ENCODE results near the gene NPAS3.
A peak's percentile ranks its signal among the peaks of the same experiment; 100 is the strongest.

NPAS3 gene

DNA sequence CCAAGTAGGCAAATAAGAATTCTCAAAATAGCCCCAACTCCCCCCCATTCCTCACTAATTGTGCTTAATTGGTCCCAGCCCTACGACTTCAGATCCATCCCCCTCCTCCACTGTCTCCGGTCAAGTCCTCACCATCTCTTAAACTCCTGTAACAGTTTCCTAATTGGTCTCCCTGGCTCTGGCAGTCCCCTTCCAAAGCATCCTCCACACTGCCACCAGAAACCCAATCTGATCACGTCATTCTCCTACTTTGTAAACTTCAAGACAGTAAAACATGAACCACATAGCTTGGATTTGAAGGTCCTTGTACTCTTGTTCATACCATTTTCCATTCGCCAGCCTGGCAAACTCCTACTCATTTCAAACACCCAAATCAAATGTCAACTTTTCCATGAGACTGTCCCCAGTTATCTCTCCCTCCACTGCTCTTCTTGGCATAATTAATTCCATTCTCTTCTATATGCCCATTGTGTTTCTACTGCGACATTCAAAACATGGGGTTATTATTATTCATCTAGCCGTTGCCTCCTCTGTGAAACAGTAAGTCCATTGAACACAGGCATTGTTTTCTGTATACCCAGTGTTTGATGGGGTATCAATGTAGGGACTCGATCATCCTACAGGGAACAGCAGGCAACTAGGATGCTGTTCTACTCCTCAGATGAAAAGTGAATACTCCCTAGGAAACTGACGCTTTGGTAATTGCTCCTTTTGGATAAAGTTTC lies 907.6 kb downstream of the NPAS3 start:
- in situ Hi-C loops (cut with HindIII; ENCODE audit: low pct_ligation_motif_present, low sequenced_read_pairs): loop anchor here (25.0 kb wide), 1 partner anchor 241 kb away; no protein-coding TSS in a partner anchor
- no peak overlapping the region for H3K4me3 ChIP-seq (ENCODE audit: low read depth, low read length)
- no peak for TF ChIP-seq CTCF (IDR thresholded peaks at IDR 0.05; ENCODE audit: low read depth, low read length, missing control alignments)
- H3K27ac ChIP-seq: no peak overlapping the region
- no peaks in the 10 kb centered on the region for H3K36me3 ChIP-seq (replicated peaks)
- no peaks in the 10 kb centered on the region for H3K27me3 ChIP-seq (replicated peaks)
- no peak for DNase-seq

- Histone ChIP-seq H3K27me3 (replicated peaks) (no peaks in the 10 kb centered on the region), H3K4me3 (ENCODE audit: low read depth, low read length) (no peak overlapping the region), H3K36me3 (replicated peaks) (no peaks in the 10 kb centered on the region), H3K27ac (no peak overlapping the region)
- no peak for TF ChIP-seq CTCF (IDR thresholded peaks at IDR 0.05; ENCODE audit: low read depth, low read length, missing control alignments)
- in situ Hi-C loops (cut with HindIII; ENCODE audit: low pct_ligation_motif_present, low sequenced_read_pairs): loop anchor here (25.0 kb wide), 1 partner anchor 240 kb away; no protein-coding TSS in a partner anchor
- DNase-seq: no peak
These were observed 908.4 kb downstream of the NPAS3 start for GRCh38 chr14:33847066-33847465.

- no peak for DNase-seq
- in situ Hi-C loops (cut with HindIII; ENCODE audit: low pct_ligation_motif_present, low sequenced_read_pairs): loop anchor here (25.0 kb wide), 1 partner anchor 239 kb away; no protein-coding TSS in a partner anchor
These were observed 909.3 kb downstream of the NPAS3 start for GRCh38 chr14:33848009-33848408.

GRCh38 chr14:33848706-33849454 lies 910.2 kb downstream of the NPAS3 start:
- in situ Hi-C loops (cut with HindIII; ENCODE audit: low pct_ligation_motif_present, low sequenced_read_pairs): loop anchor here (25.0 kb wide), 1 partner anchor 238 kb away; no protein-coding TSS in a partner anchor
- DNase-seq: peak; percentile 63
- Histone ChIP-seq H3K4me3 (ENCODE audit: low read depth, low read length) (no peak overlapping the region), H3K27ac (no peak overlapping the region), H3K36me3 (replicated peaks) (no peaks in the 10 kb centered on the region), H3K27me3 (replicated peaks) (no peaks in the 10 kb centered on the region)
- TF ChIP-seq CTCF (IDR thresholded peaks at IDR 0.05; ENCODE audit: low read depth, low read length, missing control alignments): peak; percentile 80

More at GRCh38 chr14:33848009-33848408, 909.3 kb downstream of the NPAS3 start:
- TF ChIP-seq CTCF (IDR thresholded peaks at IDR 0.05; ENCODE audit: low read depth, low read length, missing control alignments): no peak
- Histone ChIP-seq H3K36me3 (replicated peaks) (no peaks in the 10 kb centered on the region), H3K27ac (no peak overlapping the region), H3K4me3 (ENCODE audit: low read depth, low read length) (no peak overlapping the region), H3K27me3 (replicated peaks) (no peaks in the 10 kb centered on the region)

DNA sequence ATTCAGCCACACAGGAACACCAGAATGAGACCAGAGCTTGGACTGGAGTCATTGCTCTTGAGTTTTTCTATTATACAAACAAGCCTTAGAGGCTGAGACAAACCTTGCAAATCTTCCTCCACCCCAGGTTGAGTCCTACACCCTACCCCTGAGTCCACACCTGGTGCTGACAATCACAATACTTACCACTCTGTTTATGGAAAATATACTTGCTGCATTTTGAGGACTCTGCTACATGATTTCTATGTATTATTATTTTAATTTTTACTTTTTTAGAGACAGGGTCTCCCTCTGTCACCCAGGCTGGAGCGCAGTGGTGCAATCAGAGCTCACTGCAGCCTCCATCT lies 910.7 kb downstream of the NPAS3 start:
- in situ Hi-C loops (cut with HindIII; ENCODE audit: low pct_ligation_motif_present, low sequenced_read_pairs): loop anchor here (25.0 kb wide), 1 partner anchor 238 kb away; no protein-coding TSS in a partner anchor
- Histone ChIP-seq H3K4me3 (ENCODE audit: low read depth, low read length) (no peak overlapping the region), H3K36me3 (replicated peaks) (no peaks in the 10 kb centered on the region), H3K27me3 (replicated peaks) (no peaks in the 10 kb centered on the region), H3K27ac (no peak overlapping the region)
- no peak for TF ChIP-seq CTCF (IDR thresholded peaks at IDR 0.05; ENCODE audit: low read depth, low read length, missing control alignments)
- DNase-seq: no peak
